OCI-LY7 (cell line): ENCODE measurements around the gene FNTB.
"Not testable (repeated sequence)": the region's sequence is repeated elsewhere in the genome, so short reads cannot be mapped to it uniquely, and the experiment has no call there.

ENCODE experiments used
- EZH2phosphoT487 ChIP-seq: fragments of 200-600 bp; sonication (generic); IDR thresholded peaks from 2 replicates; pipeline ENCODE4 v1.6.1; 2018; ENCODE audit warnings: low read depth, borderline replicate concordance, mild to moderate bottlenecking, mixed run types, antibody characterized with exemption, low read length, moderate library complexity, mixed read lengths
- TF ChIP-seq, protein P1 (sequence below): fragments of 200-600 bp; sonication (generic); conservative IDR thresholded peaks from 2 replicates; pipeline ENCODE4 v1.5.1; 2014; ENCODE audit warnings: mild to moderate bottlenecking, antibody characterized with exemption, low read length, moderate library complexity, mixed read lengths

DNA sequence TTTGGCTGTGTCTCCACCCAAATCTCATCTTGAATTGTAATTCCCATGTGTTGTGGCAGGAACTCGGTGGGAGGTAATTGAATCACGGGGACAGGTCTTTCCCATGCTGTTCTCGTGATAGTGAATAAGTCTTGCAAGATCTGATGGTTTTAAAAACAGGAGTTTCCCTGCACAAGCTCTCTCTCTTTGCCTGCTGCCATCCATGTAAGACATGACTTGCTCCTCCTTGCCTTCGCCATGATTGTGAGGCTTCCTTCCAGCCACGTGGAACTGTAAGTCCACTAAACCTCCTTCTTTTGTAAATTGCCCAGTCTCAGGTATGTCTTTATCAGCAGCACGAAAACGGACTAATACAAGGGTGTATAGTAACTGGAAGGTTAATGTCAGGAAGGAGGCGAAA is 101.1 kb downstream of the FNTB start:
- TF ChIP-seq, protein P1, sequence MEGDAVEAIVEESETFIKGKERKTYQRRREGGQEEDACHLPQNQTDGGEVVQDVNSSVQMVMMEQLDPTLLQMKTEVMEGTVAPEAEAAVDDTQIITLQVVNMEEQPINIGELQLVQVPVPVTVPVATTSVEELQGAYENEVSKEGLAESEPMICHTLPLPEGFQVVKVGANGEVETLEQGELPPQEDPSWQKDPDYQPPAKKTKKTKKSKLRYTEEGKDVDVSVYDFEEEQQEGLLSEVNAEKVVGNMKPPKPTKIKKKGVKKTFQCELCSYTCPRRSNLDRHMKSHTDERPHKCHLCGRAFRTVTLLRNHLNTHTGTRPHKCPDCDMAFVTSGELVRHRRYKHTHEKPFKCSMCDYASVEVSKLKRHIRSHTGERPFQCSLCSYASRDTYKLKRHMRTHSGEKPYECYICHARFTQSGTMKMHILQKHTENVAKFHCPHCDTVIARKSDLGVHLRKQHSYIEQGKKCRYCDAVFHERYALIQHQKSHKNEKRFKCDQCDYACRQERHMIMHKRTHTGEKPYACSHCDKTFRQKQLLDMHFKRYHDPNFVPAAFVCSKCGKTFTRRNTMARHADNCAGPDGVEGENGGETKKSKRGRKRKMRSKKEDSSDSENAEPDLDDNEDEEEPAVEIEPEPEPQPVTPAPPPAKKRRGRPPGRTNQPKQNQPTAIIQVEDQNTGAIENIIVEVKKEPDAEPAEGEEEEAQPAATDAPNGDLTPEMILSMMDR = not testable (repeated sequence)
- not testable (repeated sequence) for TF ChIP-seq EZH2phosphoT487
